Duodenal mucosa (tissue), 2 donors: ENCODE results near the gene PRSS21.

Source experiments
- H3K27ac ChIP-seq: one replicate; pipeline ENCODE4 v1.7.0; 2013; ENCODE audit warnings: low read depth, low read length
- H3K27me3 ChIP-seq, 2 donors: one replicate each; pipeline ENCODE4 v1.7.0; 2013; ENCODE audit warnings: low read length in 2 of 2, control low read depth in 1 of 2; ENCODE audit not compliant: insufficient read depth in 2 of 2, control insufficient read depth in 1 of 2
- H3K36me3 ChIP-seq, 2 donors: one replicate each; pipeline ENCODE4 v1.7.0; 2013; ENCODE audit warnings: low read length in 2 of 2, control low read depth in 1 of 2; ENCODE audit not compliant: insufficient read depth in 2 of 2, control insufficient read depth in 1 of 2
- H3K4me1 ChIP-seq, 2 donors: one replicate each; pipeline ENCODE4 v1.7.0; 2013; ENCODE audit warnings: low read length in 2 of 2, control low read depth in 1 of 2; ENCODE audit not compliant: insufficient read depth in 2 of 2, control insufficient read depth in 1 of 2
- H3K4me3 ChIP-seq, 2 donors: one replicate each; pipeline ENCODE4 v1.7.0; 2013; ENCODE audit warnings: low read length in 2 of 2, low read depth in 1 of 2
- H3K9ac ChIP-seq, 2 donors: one replicate each; pipeline ENCODE4 v1.7.0; 2013; ENCODE audit warnings: low read length in 2 of 2, low read depth in 1 of 2
- H3K9me3 ChIP-seq, 2 donors: one replicate each; pipeline ENCODE4 v1.7.0; 2013; ENCODE audit warnings: low read length in 2 of 2, control low read depth in 1 of 2; ENCODE audit not compliant: control insufficient read depth in 1 of 2

PRSS21 gene

DNA sequence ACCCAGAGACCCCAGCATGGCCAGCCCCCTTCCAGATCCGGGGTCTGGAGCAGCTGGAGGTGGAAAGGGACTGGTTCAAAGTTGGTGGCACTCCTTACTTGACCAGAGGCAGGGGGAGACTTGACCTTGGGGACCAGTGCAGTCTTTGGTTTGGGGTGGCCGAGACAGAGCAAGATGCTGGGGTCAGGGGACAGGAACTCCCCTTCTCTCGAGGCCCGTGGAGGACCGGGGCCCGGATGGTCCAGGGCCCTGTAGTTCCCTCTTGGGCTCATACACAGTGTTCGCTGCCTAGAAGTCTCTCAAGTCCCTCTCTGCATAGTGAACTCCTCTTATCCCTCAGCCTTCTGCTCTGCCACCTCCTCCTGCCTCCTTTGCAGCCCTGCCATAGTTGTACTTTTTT, 29.1 kb upstream of the PRSS21 start:
- H3K27ac ChIP-seq: no peak overlapping the region
- H3K9ac ChIP-seq: no peak overlapping the region
- H3K36me3 ChIP-seq: no peaks in the 10 kb centered on the region
- peaks cover 6 to 17% of the 10 kb centered on the region in 2 donors for H3K4me1 ChIP-seq
- H3K9me3 ChIP-seq: no peaks in the 10 kb centered on the region
- H3K27me3 ChIP-seq: peaks cover 13 to 28% of the 10 kb centered on the region in 2 donors
- no peak overlapping the region for H3K4me3 ChIP-seq

DNA sequence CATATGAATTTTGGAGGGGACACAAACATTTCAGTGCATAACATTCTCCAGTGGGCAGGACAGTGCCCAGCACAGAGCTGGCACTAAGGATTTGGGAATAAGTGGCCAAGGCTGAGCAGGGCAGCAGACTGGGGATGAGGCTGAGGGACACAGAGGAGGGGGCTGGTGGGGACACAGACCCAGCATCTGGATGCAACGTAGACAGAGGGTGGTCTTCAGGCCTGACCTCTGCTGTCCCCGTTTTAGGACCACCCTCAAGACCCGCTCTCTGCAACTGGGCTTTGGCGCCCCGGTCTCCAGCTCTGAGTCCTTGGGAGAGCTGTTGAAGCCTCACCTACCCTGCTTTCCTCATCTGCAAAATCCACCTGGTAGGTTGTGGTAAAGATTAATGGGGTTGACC, 26.4 kb upstream of the PRSS21 start:
- H3K27ac ChIP-seq: no peak overlapping the region
- H3K9me3 ChIP-seq: no peaks in the 10 kb centered on the region
- no peak overlapping the region for H3K9ac ChIP-seq
- H3K4me3 ChIP-seq: no peak overlapping the region
- H3K36me3 ChIP-seq: no peaks in the 10 kb centered on the region
- H3K4me1 ChIP-seq: peaks cover 13 to 17% of the 10 kb centered on the region in 2 donors
- peaks cover 10 to 25% of the 10 kb centered on the region in 2 donors for H3K27me3 ChIP-seq

DNA sequence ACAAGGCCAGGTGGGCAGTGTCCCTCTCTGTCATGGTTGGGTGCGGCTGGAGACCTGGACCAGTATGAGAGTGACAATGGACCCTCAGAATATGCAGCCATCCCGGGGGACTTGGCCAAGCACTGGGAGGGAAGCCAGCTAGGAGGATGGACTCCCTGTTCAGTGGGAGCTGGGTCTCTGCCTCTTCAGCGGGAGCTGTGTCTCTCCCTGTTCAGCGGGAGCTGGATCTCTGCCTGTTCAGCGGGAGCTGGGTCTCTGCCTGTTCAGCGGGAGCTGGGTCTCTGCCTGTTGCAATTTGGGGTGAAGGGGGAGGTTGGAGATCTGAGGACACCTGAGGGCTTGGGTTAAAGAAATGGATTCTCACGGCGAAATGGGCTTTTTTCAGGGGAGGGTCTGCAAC, 25.9 kb upstream of the PRSS21 start:
- Histone ChIP-seq H3K4me3 (no peak overlapping the region), H3K27ac (no peak overlapping the region), H3K9me3 (no peaks in the 10 kb centered on the region), H3K9ac (no peak overlapping the region), H3K36me3 (no peaks in the 10 kb centered on the region), H3K4me1 (peaks cover 11 to 16% of the 10 kb centered on the region in 2 donors), H3K27me3 (peaks cover 4 to 20% of the 10 kb centered on the region in 2 donors)

DNA sequence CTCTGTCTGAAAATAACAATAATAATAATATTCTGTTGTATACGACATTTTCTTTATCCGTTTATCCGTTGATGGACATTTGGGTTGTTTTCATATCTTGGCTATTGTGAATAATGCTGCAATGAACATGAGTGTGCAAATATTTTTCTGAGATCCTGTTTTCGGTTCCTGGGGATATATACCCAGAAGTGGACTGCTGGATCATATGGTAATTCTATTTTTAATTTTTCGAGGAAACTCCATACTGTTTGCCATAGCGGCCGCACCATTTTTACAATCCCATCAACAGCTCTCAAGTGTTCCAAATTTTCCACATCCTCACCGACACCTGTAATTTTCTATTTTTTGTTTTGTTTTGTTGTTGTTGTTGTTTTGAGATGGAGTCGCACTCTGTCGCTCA, 24.1 kb upstream of the PRSS21 start:
- no peak overlapping the region for H3K9ac ChIP-seq
- H3K4me1 ChIP-seq: peaks cover 8 to 15% of the 10 kb centered on the region in 2 donors
- H3K27me3 ChIP-seq: peaks cover 0 to 9% of the 10 kb centered on the region in 2 donors
- no peaks in the 10 kb centered on the region for H3K9me3 ChIP-seq
- H3K4me3 ChIP-seq: no peak overlapping the region
- H3K36me3 ChIP-seq: no peaks in the 10 kb centered on the region
- no peak overlapping the region for H3K27ac ChIP-seq

DNA sequence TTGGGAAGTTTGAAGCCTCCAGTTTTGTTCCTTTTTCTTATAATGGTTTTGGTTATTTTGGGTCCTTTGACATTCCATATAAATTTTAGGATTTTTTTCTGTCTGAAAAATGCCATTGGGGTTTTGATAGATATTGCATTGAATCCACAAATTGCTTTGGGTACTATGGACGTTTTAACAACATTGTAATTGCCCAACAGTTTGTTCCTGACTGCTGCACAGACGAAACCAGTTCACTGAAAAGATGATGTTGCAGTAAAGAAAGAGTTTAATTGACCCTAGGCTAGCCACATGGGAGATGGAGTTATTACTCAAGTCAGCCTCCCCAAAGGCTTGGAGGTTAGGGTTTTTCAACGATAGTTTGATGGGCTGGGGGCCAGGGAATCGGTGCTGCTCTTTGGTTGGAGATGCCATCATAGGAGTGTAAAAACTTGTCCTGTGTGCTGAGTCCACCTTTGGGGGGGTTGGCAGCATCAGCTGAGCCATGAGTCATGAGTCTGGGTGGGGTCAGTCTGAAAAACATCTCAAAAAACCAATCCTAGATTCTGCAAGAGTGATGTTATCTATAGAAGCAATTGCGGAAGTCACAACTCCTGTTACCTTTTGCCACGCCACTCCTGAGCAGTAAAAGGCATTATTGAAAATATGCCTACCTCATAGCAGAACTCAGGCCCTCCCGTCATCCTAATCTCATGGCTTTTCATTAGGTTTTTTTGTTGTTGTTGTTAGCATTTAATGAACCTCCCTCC, 21.5 kb upstream of the PRSS21 start:
- Histone ChIP-seq H3K27ac (no peak overlapping the region), H3K27me3 (peaks cover 0 to 2% of the 10 kb centered on the region in 2 donors), H3K9ac (no peak overlapping the region)

DNA sequence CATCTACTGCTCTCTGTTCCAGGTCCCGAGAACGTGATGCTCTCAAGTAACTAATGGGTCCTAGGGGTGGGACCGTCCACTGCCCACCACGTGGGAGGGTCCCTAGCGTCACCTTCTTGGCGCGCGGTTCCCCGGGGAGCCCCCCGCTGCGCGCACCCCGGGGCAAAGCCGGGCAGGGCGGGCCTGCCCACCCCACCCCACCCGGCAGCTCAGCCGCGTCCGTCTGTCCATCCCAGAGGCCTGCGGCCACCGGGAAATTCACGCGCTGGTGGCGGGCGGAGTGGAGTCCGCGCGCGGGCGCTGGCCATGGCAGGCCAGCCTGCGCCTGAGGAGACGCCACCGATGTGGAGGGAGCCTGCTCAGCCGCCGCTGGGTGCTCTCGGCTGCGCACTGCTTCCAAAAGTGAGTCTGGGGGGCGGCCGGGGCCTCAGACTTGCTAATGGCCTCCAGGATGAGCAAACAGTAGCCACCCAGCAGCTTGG, 18.3 kb upstream of the PRSS21 start:
- no peaks in the 10 kb centered on the region for H3K36me3 ChIP-seq
- no peak overlapping the region for H3K27ac ChIP-seq
- H3K4me1 ChIP-seq: peaks cover 8 to 17% of the 10 kb centered on the region in 2 donors
- H3K9ac ChIP-seq: no peak overlapping the region
- no peak overlapping the region for H3K4me3 ChIP-seq
- no peaks in the 10 kb centered on the region for H3K27me3 ChIP-seq
- H3K9me3 ChIP-seq: peaks cover 3 to 4% of the 10 kb centered on the region in 2 donors

More for the DNA sequence above, 21.5 kb upstream of the PRSS21 start:
- Histone ChIP-seq H3K9me3 (no peaks in the 10 kb centered on the region), H3K36me3 (no peaks in the 10 kb centered on the region), H3K4me1 (peaks cover 8 to 21% of the 10 kb centered on the region in 2 donors), H3K4me3 (no peak overlapping the region)

DNA sequence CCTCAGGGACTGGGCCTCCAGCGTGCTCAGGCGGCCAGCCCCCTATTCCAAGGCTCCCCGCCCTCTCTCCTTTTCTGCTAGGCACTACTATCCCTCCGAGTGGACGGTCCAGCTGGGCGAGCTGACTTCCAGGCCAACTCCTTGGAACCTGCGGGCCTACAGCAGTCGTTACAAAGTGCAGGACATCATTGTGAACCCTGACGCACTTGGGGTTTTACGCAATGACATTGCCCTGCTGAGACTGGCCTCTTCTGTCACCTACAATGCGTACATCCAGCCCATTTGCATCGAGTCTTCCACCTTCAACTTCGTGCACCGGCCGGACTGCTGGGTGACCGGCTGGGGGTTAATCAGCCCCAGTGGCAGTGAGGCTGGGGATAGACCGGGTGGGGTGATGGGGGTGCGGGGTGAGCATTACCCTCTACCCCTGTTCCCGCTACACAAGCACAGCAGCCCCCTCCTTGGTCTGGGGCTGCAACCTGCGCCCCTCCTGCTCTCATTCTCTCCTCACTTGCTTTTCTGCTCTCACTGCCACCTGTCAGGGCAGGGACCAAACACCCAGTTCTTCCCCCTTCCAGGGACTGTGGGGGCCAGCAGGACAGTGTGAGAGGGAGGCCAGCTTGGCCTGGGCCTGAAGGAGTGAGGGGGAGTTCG, 17.7 kb upstream of the PRSS21 start:
- H3K36me3 ChIP-seq: no peaks in the 10 kb centered on the region
- H3K4me1 ChIP-seq: peaks cover 7 to 17% of the 10 kb centered on the region in 2 donors
- no peak overlapping the region for H3K9ac ChIP-seq
- H3K27me3 ChIP-seq: no peaks in the 10 kb centered on the region
- no peak overlapping the region for H3K27ac ChIP-seq
- H3K4me3 ChIP-seq: no peak overlapping the region
- peaks cover 9% of the 10 kb centered on the region in 2 donors for H3K9me3 ChIP-seq

DNA sequence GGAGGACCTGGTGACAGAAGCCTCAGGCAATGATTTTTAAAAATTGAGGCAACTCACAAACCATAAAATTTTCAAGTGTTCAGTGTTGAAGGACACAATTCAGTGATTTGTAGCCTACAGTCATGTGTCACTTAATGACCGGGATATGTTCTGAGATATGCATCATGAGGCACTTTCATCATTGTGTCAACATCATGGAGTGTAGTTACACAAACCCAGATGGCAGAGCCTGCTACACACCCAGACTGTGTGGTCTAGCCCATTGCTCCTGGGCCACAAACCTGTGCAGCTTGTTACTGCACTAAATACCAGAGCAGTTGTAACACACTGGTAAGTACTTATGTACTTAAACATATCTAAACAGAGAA, 17.2 kb upstream of the PRSS21 start:
- H3K4me1 ChIP-seq: peaks cover 3 to 17% of the 10 kb centered on the region in 2 donors
- H3K27me3 ChIP-seq: no peaks in the 10 kb centered on the region
- H3K36me3 ChIP-seq: no peaks in the 10 kb centered on the region
- peaks cover 10% of the 10 kb centered on the region in 2 donors for H3K9me3 ChIP-seq
- H3K4me3 ChIP-seq: no peak overlapping the region
- H3K9ac ChIP-seq: no peak overlapping the region
- no peak overlapping the region for H3K27ac ChIP-seq

DNA sequence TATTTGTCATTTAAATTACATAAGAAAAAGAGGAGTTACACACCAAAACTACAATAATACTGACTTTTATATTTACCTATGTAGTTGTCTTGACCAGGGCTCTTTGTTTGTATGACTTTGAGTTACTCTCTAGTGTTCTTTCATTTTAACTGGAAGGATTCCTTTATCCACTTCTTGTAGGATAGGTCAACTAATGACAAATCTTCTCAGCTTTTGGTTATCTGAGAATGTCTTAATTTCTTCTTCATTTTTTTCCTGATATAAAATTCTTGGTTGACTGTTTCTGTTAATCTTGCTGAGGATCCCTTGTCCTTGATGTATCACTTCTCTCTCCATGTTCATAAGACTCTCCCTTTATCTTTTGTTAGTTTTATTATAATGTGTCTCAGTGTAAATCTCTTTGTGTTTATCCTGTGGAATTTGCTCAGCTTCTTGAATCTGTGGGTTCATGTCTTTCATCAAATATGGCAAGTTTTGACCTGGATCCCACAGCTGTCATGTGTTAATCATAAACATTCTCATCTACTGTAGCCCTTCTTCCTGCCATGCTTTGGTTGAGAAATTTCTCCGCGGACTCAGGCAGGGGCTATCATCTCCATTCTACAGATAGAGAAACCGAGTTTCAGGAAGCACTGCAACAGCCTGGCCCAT, 13.4 kb upstream of the PRSS21 start:
- Histone ChIP-seq H3K4me3 (no peak overlapping the region), H3K27ac (no peak overlapping the region), H3K9me3 (peaks cover 10% of the 10 kb centered on the region in 2 donors), H3K27me3 (peaks cover 0 to 5% of the 10 kb centered on the region in 2 donors), H3K36me3 (no peaks in the 10 kb centered on the region), H3K9ac (no peak overlapping the region), H3K4me1 (peaks cover 0 to 6% of the 10 kb centered on the region in 2 donors)

DNA sequence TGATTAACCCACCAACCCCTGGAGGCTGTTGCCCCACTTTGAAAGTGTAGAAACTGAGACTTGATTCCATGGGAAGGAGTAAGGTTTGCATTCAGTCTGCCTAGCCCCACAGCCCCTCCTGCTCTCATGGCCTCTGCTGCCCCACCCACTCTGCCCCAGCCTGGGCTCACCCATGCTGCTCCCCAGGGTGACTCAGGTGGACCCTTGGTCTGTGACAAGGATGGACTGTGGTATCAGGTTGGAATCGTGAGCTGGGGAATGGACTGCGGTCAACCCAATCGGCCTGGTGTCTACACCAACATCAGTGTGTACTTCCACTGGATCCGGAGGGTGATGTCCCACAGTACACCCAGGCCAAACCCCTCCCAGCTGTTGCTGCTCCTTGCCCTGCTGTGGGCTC, 12.3 kb upstream of the PRSS21 start:
- Histone ChIP-seq H3K27me3 (peaks cover 0 to 5% of the 10 kb centered on the region in 2 donors), H3K4me3 (no peak overlapping the region), H3K9me3 (peaks cover 10% of the 10 kb centered on the region in 2 donors)

More for the DNA sequence above, 12.3 kb upstream of the PRSS21 start:
- Histone ChIP-seq H3K36me3 (no peaks in the 10 kb centered on the region), H3K9ac (no peak overlapping the region), H3K4me1 (peaks cover 0 to 4% of the 10 kb centered on the region in 2 donors), H3K27ac (no peak overlapping the region)
